Activated naive CD4-positive, alpha-beta T cell (primary cell): ENCODE results near the gene TRAPPC10.

Source experiments
- DNase-seq, 4 experiments: peaks; one replicate each; lab custom pipeline; 2025; lab: John Stamatoyannopoulos, UW

The TRAPPC10 gene

DNA sequence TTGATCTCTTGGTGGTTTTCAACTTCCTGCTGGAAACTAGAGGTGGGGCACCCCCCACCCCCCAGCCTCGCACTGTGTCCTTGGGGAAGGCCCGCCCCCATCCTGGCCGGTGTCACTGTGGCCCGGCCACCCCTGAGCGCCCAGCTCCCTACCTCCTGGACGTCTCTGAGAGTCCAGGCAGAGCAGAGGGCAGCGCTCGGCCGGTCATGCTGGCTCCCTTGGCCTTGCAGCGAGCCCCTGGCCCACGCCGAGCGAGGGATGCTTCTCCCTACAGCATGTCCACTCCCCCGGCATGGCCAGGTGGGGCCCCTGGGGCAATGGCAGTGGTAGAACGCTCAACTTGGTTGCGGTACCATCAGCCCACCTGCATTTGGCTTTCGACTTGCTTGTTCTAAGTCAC is 28.7 kb upstream of the TRAPPC10 start:
- no peak for DNase-seq

DNA sequence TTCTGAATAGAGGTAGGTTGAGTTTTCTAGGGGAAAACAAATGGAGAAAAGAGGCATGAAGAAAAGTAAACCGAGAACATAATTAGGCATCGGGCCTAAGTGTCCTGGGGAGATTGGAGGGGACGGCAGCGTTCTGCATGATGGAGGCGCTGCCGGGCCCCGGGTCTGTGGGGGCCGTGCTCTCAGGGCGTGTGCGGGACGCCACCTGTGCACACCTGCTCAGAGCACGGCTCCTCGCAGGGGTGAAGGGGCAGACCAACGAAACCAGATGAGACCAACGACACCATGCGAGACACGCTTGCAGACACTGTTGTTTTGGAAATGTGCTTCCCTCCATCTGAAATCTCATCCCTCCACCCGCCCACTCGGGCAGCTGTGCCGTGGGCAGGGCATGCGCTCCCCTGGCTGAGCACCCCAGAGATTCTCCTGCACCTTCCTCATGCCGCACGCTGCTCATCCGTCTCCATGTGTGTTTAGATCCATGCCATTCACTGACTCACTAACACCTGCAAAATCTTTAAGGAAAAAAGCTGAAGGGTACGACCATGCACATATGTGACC is 28.2 kb upstream of the TRAPPC10 start:
- no peak for DNase-seq

DNA sequence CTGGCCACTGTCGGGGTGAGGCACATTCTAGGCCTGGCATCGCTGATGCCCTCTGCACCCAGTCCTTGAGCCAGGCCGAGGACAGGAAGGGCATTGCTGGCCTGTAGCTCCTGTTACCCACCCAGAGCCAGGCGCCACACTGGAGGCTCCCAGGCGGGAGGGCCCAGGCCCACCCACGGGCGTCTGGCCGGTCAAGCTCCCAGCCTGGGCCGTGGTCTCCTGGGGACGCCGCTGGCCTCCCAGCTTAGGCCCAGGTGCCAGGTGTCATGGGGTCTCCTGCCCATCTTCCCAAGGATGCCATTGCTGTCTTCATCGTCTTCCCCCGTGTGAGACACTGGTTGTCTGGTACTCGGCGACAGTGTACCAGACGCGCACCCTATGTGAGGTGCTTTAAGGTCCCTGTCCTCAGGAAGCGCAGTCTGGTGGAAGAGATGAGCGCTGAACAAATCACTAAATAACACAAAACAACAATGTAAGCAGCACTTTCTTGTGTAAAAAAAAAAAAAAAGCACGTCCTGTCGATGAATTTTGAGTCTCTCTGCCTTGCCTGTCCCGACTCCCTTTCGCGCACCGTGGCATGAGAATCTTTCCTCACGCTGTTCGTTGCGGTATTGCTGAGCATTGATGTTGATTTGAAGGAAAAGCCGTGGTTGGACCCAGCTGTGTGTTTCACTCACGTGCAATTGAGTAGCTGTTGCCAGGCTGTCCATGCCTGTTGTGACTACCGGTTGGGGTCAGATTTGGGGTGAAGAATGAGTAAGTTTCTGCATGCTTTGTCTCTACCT is 27.0 kb upstream of the TRAPPC10 start:
- DNase-seq: no peak

DNA sequence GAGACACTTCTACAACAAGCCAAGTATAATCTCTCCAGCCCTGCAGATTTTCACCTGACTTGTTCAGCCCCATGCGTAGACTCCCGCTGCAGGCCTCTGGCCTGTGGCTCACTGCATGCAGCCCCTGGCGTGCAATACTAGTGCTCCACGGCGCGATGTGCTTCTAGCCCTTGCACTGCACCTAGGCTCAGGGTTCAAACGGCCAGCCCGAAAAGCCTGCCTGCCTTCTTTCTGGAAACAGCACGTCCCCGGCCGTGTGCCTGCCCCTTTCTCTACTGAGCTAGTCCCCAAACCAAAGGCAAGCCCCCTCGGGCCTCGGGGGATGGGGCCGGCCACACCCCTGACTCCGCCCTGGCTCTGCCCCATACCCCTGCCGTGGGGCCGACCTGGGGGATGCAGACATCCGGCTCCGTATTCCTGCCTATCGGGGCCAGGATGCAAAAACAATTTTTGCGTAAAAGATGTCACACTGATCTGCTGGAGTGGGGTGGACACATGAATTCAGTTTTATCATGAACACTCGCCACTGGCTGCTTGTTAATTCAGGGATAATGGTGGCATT is 26.3 kb upstream of the TRAPPC10 start:
- no peak for DNase-seq

DNA sequence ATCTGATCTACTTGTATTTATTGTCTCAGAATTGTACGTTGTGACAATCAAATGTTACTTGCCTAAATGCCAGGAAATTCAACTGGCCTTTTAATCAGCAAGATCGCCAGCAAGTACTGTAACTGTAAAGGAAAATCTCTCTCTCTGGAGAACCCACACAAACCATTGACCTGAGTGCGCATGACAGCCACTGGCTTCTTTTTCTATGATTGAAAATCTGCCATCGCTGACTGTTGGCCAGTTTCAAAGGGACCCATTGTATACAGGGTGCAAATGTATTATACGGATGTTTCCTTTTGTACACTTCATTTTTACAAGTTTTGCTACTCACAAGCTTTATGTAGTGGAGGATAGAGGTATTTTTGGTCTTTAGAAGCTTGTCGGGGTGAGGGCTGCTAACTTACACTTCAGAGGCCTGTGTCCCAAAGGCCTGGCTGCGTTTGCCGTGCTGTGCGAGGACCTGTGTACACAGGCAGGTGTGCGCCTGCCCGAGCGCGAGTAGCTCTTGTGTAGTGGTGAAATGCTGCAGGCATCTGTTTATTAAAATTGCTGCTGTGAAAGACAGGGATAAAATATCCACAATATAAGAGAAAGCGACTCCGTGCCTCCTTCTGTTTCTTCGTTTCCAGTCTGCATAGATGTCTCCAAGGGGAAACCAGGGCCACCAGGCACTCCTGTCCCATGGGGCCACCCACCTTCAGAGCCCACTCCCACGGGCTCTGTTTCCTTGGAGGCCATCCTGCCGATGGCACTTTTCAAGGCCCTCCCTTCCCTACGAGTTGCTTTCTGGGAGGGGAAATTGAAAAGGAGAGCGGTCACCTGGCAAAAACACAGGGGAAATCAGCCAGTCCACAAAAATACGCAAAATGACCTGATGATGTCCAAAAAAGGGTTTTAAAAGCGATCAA is 25.3 kb upstream of the TRAPPC10 start:
- DNase-seq: no peak

DNA sequence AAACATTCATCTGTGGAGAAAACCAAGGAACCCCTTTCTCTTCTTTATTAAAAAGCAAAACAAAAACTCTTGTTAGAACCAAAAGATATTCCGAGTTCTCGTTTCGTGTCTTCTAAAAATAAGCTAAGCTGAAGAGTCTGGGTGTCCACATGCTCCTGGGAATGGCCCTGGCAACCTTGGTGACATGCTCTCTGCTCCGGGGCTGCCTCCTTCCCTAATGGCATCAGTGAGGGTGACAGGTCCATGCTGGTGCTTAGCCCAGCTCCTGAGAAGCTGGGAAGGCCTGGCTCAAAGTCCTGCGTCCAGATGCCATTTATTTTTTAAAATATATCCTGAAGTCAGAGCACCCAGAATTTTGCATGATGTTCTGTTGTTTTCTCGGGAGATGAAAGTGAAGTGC is 24.6 kb upstream of the TRAPPC10 start:
- no peak for DNase-seq

DNA sequence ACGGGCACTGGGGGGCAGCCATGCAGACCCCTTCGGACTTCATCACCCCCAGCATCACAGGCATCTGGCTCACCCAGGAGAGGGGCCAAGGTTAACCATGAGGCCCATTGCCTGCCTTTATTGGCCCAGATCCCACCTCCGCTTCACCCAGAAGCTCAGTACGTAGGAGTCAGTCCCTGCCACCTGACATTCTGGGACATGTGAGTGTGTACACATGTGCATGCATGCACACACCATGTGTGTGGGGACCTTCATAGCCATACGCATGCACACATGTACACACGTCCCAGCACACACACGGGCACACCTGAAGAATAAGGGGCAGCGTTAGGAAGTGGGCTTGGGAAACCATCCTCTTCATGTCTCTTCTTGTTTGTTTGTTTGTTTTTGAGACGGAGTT is 24.1 kb upstream of the TRAPPC10 start:
- no peak for DNase-seq

DNA sequence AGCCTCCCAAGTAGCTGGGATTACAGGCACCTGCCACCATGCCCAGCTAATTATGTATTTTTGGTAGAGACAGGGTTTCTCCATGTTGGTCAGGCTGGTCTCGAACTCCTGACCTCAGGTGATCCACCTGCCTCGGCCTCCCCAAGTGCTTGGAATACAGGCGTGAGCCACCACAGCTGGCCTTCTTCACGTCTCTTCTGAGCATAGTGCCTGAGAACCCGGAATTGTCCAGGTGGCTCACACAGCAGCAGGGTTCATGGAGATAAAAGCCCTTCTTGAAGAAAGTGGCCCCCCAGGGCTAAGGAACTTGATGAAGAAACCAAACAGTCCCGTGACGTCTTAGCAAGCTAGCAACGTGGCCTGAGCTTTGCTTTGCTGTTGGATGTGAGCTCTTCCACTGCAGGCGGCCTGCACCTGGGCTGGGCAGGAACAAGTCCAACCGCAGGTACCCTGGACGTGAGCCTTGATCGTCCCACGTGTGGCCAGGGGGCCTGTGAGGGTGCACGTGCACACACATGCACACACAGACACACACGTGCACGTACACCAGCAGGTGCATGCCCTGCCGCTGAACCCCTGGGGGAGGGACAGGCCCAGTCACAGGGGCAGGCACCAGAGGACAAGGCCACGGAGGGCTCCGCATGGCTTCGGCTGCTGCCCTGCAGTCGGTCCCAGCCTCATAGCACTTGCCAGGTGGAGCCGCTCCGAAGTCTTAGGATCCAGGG is 23.4 kb upstream of the TRAPPC10 start:
- DNase-seq: no peak

DNA sequence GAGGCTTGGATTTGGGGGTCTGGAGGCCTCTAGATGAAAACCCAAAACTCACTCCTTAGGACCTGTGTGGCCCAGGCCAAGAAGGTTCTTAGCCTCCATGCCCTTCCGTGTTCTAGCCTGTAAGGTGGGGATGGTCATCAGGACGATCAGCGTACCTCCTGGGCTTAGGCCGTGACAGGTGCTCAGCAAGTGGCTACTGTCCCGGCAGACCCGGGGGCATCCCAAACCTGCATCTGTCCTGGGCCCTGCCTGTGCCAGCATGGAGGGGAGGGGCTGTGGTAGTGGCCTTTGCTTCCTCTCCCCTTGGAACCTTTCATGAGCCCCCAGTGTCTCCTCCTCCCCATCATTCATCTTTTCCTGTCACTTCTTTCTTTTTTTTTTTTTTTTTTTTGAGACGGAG is 22.7 kb upstream of the TRAPPC10 start:
- no peak for DNase-seq

DNA sequence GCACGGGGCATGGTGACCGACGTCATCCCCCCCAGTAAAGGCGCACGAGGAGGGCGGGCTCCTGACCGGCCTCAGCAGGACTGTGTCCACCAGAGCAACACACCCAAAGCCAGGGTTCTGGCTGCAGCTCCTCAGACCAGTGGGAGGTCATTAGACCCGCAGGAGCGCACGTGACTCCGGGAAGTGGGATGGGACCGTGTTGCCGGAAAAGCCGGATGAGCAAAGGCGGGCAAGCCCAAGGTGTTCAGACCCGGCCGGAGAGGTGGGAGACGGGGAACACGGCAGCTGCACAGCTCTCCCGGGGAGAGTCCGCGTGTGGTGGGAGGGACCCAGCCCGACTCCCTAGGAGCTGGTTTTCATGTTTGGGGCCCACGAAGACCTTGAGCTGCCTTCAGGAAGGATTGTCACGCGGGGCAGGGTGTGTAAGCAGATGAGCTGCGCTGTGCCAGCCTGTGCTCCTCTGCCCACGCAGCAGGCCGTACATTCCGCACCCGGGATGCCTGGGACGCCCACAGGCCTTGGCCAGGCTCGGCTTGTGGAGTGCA is 20.6 kb upstream of the TRAPPC10 start:
- no peak for DNase-seq

DNA sequence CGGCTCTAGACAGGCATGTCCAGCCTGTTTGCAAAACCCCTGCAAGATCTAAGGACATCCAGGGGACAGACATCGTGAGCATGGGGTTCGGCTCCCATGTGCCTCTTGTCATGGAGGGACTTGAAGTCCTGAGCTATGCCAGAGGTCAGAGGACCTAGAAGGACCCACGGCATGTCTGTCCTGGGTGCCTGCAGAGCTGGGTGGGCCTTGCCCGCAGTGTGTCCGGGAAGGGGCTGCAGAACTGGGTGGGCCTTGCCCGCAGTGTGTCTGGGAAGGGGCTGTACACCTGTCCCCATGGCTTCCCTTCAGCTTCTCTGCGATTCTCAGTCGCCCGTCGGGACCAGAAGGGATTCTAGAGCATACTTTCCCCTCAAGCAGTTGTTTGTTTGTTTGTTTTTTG is 20.0 kb upstream of the TRAPPC10 start:
- DNase-seq: no peak

DNA sequence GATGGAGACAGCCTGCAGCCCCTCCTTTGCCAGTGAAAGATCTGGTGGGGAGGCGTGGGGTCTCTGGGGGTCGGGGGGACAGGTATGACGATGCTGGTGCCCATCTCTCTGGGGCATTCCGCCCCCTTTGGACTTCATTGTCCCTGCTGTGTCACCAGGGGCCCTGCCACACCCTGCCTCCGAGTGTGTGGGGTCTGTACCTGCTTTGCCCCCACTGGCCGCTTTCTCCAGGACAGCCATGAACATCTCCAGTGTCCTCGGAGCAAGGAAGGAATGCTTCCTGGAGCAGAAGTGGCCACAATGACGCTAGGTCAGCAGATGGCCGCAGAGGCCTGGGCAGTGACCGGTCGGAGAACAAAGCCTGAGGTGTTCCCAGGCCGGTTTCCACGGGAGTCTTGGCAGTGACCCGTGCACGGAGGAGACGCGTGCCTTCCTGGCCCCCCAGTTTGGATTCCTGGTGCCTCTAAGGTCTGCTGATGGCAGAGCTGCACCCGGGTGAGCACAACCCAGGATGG is 18.6 kb upstream of the TRAPPC10 start:
- DNase-seq: no peak

DNA sequence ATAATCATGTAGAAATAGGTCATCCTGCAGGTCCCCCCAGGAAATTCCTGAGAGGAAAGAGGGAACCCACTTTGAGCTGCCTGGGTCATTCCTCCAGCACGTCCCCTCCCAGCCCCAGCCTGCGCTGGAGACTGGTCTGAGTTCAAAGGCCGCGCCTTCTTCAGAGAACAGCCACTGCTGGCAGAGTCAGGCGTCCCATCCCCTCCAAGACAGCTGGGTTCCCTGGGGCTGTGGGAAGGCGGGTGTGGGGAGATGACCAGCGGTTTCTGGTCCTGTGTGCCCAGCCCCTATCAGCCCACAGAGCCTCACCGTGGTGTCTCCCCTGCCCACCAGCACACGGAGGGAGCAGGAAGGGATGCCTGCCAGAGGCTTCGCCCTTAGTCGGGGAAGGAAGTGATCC is 18.0 kb upstream of the TRAPPC10 start:
- DNase-seq: no peak

DNA sequence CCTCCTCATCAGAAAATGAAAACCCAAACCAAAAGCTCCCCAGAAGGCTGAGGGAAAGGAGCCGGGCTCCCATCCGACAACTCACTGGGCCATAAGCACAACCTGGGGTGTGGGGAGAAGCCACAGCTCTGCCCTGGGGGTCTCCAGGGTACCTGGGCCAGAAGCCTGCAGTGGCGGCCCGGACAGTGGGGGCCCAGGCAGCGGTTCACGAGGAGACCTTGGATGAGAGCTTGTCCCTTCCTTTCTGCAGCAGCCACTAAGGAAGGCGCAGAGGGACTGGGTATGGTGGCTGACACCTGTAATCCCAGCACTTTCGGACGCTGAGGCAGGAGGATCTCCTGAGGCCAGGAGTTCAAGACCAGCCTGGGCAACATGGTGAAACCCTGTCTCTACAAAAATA is 17.5 kb upstream of the TRAPPC10 start:
- DNase-seq: no peak

DNA sequence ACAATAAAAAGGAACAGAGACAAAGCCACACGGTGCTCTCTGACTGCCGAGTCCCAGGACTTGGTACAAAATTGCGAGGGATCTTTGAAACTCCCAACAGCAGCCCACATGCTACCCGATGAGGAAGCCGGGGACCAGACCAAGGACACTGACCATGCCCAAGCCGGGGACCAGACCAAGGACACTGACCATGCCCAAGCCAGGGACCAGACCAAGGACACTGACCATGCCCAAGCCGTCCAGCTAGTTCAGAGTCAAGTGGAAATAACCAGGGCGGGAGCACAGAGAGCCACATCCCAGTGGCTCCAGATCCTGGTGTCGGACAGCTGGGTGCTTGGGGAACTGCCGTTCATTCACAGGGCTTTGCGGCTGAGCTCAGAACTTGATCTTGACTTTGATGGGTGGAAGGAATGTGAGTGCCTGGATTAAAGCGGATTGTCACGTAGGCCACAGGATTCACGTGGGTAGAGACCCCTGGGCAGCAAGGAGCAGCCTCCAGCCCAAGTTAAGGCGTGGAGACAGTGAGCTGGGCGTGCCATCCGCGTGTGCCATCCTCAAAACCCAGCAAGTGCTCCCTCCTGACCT is 16.5 kb upstream of the TRAPPC10 start:
- no peak for DNase-seq

DNA sequence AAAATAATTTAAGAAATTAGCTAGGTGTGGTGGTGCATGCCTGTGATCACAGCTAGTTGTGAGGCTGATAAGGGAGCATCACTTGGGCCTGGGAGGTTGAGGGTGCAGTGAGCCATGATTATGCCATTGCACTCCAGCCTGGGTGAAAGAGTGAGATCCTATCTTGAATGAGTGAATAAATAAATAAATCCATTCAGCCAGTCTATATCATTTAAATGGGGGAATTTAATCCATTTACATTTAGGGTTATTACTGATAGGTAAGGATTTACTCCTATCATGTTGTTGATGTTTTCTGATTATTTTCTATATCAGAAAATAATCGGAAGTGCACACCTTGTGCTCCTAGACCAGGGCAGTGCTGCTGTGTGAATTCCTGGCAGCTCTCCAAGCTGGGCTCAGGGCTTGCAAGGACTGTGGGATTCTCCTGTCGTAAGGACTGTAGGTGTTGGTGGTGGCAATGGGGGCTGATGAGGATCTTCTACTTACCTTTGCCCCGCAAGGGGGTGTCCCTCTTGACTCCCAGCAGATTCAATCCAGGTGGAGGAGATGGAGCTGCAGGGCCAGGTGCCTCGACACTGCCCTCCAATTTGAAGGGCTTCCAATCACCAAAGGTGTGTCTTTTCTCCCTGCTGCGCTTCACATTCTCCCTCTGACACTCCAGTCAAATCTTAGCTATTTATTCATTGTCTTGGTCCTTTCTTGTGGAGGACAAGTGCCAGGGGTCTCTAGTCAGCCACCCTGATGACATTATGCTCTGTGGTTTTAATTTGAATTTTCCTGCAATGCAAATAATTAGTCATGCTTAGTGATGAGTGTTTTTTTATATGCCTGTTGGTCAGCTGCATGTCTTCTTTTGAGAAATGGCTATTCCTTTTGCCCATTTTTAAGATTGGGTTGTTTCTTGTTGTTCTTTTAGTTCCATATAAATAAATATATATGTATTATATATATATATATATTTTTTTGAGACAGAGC is 14.1 kb upstream of the TRAPPC10 start:
- DNase-seq: no peak

DNA sequence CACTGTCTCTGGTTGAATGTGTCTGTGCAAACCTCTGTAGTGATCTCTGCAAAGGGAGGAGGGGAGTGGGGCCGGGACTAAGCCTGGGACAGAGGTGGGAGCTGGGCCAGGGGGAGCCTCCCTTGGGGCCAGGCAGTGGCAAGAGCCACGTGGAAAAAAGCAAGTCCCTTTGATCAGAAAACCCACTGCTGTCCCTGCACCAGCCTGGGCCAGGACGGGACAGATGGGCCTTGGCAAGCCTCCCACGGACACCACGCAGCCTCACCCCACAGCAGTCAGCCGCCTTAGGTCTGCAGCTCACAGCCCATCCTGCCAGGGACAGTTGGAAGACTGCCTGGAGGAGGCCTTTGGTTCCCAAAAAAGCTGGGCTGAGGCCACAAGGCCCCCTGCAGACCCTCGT is 11.7 kb upstream of the TRAPPC10 start:
- no peak for DNase-seq

DNA sequence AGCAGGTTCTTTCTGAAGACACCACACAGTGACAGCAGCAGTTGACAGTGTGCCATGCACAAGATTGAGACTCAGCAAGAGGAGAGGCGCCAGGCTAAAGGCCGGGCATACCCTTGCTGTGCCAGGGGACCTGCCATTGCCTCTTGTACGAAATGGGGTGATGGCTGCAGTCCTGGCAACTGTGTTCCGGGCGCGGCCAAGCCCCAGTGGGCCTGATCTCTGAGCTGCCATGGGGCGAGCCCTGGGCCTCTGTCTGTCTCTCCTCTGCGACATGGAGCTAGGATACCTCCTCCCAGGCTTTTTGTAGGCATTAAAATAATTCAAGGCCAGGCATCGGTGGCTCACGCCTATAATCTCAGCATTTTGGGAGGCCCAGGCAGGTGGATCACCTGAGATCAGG is 9.6 kb upstream of the TRAPPC10 start:
- DNase-seq: no peak

DNA sequence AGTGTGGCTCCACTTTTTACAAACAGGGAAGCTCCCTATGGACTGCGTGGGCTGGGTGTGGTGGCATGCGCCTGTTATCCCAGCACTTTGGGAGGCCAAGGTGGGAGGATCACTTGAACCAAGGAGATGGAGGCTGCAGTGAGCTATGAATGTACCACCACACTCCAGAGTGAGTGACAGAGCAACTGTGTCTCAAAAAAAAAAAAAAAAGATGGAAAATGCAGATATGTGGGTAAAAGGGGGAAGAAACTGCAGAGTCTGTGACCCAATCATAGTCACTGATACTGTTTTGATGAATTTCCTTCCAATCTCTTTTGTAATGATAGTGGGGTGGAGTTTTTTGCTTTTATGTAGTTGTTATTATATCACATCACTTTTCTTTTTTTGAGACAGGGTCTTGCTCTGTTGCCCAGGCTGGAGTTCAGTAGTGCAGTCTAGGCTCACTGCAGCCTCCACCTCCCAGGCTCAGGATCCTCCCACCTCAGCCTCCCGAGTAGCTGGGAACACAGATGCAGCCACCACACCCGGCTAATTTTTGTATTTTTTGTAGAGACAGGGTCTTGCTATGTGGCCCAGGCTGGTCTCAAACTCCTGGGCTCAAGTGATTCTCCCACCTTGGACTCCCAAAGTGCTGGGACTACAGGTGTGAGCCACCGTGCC is 8.7 kb upstream of the TRAPPC10 start:
- no peak for DNase-seq
